RPMI8226 (cell line): ENCODE measurements around the gene OCIAD2.
"Not testable (repeated sequence)": the region's sequence is repeated elsewhere in the genome, so short reads cannot be mapped to it uniquely, and the experiment has no call there.

ENCODE experiments used
- DNase-seq: peaks from one replicate; pipeline ENCODE4 v3.0.0-alpha.2; 2015

The OCIAD2 gene, protein sequence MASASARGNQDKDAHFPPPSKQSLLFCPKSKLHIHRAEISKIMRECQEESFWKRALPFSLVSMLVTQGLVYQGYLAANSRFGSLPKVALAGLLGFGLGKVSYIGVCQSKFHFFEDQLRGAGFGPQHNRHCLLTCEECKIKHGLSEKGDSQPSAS

DNA sequence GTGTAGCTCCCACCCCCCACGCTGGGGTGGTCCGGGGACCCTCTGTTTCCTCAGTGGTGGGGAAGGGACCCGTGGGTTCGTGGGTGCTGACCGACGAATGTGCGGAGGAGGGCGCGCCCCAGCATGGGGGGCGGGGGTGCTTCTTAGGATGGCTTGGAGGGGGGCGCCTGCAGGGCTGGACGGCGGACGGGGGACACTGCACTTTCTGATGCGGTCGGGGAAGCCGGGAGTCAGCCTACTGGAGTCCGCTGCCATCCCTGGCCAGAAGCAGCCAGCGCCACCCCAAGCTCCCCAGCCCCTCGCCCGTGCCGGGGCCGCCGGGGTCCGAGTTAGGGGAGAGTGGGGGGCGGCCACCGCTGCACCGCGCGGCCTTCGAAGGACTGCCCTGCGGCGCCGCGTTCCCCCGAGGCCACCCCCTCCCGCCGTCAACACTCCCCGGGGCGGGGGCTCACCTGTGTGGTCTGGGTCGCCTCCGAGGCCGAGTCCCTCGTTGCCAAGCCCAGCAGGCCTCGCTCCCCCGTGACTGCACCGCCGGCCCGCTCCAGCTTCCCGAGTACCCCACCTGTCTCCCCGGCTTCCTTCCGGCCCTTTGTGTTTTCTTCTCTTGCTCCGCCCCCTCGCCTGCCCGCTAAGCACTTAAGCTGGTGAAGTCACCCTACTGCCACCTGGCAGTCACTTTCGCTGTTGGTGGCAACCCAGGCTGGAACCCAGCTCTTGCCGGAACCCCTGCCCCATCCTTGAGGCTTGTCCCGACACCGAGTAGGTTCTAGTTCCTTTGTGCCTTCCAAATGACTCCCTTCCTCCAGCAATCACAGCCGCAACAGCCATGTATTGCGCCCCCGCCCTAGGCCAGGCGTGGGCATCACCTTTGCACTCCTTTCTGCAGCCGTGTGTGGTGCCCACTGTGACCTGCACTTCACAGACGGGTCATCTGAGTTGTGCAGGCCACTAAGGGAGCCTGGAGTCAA lies at the start of gene OCIAD2:
Gene OCIAD2 (minus strand): TSS at position 569 of the 968 bp plus-strand sequence. CDS start 2,225 bp downstream, outside the sequence.
- DNase-seq, result peak; percentile 86

DNA sequence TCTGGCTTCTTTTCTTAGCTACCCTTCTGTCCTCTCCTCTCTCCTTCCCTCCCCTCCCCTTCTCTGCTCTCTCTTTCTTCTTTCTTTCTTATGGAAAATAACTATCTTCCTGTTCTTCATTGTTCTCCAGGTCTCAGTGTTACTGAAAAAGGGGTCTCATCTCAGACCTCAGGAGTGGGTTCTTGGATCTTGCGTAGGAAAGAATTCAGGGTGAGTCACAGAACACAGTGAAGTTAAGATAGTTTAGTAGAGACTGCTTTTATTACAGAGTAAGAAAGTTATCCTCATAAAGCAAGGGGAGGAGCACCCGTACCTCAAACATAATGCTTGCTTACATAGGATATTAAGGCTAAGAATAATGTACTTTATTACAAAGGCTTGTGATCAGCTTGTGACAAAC lies 47.7 kb upstream of the OCIAD2 start:
- DNase-seq, result no peak

DNA sequence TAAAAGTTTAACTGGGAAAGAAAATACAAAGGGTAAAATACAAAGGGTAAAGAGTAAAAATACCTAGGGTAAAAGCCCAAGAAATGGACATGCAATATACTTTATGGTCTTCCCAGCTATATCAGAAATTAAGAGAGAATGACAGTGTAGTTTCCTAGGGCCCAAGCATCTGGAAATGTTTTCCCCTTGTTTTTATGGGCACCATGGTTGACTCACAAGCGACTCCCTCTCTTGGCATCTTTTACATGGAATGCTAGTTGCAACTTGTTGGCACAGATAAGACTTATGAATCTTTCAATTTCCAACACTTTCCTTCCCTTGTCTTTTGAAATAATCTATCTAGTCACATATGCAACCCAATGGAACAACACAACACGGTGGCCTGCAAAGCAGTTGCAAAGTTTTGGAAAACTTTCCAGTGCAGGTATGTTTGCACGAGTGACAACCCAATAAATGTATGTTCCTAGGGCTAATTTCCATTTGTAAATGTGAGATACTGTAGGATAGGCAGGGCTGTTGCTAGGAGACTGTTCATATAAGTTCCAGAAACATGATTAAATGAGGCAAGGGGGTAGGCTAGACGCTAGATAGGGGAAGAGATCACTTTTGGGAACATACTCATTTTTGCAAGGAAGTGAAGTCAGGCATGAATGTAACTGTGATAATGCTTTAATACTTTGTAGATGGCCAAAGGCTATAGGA lies 43.1 kb upstream of the OCIAD2 start:
- no peak for DNase-seq

DNA sequence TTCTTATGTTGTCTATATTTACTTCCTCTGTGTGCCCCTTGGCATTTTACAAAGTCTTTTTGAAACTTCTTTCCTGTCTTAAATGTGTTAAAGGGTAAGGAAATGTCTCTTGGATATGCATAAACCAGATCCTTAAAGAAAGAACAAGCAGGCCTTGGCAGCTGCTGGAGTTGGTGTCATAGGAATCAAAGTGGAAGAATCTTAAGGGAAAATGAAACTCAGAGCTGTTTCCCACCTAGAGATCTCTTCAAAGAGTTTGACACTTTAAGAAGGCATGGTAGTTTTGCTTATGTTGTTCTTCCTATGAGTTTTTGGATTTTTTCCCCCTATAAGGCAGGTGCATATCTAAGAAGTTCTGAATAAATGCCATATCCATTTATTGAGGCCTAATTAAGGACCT lies 42.5 kb upstream of the OCIAD2 start:
- no peak for DNase-seq

DNA sequence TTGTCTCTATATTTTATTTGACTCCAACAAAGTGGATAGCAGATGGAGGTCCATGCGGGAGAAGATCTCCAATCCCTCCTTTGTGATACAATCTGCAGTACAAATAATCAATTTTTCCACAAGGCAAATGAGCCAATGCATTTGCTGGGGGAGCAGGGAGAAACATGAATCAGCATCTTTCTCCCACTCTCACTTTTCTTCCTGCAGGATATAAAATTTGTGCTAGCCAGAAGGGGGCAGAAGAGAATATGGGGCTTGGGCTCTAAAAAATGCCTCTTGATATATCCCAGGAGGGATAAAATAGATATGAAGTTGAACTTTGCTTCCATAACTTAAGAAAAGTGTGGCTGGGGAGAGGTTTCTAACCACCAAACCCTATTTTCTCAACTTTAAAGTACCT lies 41.2 kb upstream of the OCIAD2 start:
- DNase-seq, result no peak

DNA sequence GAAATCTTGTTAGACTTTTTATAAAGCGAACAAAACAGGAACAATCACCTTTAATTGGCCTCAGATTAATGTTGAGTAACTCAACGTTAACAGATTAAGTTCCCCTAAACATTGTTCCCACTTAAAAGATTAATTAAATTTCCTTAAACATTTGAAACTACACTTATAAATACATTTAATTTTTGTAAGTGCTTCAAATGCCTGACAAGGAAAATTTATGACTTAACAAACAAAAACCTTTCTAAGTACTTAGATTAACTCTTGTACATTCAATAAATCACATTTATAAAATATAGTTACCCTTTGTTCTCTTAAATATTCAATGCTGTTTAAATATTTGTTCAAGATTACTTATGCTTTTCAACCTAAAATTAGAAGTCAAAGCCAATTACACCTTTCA lies 39.4 kb upstream of the OCIAD2 start:
- DNase-seq, result no peak

DNA sequence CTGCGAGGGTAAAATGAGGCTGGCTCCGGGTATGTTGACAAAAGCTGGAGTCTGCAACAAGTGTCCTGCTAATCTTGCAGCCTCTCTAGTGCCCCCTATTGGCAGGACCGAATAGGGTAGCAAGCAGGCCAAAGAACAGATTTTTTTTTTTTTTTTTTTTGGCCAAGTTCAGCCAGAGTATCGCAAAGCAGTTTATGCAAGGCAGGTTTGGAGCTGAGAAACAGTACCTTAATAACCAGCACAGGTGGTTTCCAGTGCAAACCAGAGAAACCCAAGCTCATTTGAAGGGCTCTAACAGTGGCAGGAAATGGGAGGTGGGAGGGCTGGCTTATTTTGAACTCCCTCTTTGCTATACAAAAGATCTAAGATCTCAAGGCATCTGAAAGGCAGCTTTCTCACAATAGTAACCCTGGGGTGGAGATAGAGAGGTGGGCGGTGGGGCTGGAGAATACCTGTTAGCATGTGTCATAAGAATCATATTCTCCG lies 38.2 kb upstream of the OCIAD2 start:
- DNase-seq, result peak; percentile 20

DNA sequence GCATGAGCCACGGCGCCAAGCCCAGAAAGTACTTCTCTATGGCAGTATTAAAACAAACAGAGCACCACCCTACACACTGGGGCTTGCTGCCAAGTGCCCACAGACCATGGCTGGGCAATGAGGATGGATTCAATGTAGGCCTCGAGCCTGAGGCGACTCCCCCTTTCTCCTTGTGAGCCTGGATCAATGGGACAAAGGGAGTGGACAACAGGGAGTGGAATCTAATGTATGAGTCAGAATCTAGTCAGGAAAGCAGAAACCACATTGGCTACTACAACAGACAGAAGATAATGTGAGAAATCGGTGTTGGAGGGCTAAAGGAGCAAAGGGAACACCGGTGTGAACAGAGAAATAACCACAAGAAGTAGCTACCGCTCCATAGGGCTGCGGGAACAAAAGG lies 37.7 kb upstream of the OCIAD2 start:
- DNase-seq, result no peak

DNA sequence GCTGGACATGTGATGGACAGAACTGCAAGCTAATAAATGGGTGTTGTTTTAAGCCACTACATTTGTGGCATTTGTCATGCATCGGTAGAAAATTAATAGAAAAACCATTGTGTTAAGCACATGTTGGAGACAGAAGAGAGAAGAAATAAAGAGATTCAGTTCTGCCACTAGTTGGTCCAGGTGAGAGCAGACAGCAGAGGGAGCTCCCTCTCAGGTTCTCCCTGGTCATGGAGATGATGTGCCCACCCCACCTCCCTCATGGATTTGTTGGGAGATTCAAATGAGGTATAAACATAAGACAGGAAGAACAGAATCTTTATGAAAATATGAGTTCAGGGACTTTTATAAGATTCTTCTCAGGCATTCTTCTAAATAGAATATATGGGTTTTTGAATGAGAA lies 36.8 kb upstream of the OCIAD2 start:
- DNase-seq, result no peak

DNA sequence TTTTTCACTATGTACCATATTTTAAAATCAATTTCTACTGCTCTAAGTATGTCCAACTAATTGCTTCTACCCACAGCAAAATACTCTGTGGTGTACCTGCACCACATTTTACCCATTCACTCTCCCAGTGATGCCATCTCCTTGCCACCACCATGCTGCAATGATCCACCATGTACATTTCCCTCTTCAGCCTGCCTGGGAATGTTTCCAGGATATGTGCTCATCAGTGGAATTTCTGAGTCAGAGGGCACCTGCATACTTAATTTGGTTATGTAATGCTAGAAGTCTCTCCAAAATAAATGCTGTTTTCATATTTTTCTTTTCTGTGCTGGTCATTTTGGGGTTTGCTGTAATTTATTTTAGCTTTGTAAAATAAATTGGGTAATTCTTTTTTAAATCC lies 33.2 kb upstream of the OCIAD2 start:
- DNase-seq, result no peak

DNA sequence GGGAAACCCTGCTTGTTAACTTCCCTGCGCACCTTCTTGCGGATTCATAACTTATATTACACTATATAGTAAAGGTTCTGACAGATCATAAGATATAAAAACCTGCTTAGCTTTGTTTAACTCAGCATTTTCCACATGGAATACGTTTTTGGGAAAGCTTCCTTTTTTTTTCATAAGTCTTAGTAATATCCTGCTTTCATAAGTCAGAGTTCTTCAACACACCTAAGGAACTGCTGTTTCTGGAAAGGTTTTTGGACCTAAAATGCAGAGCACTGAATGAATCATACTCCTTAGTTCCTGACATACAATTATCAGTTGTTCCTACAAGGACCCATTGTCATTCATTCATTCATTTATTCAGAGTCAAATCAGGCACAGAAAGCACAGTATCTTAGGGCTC lies 32.3 kb upstream of the OCIAD2 start:
- DNase-seq, result no peak

DNA sequence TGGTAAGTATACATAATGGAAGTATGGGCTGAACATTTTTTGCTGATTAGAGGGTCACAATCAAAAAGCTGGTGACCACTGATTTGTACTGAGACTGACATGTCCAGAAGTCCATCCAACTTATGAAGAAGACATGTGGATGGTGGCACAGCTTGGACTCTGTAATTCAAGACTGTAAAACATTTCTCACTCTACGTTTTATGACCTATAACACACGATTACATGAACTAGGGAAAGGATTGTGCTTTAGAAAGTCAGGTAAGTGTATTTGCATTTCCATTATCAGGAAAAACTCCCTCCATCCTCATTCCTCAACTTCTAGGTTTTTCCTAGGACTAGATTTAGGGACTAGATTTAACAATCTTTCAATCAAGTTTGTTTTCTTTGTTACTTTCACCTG lies 30.5 kb upstream of the OCIAD2 start:
- DNase-seq, result no peak

DNA sequence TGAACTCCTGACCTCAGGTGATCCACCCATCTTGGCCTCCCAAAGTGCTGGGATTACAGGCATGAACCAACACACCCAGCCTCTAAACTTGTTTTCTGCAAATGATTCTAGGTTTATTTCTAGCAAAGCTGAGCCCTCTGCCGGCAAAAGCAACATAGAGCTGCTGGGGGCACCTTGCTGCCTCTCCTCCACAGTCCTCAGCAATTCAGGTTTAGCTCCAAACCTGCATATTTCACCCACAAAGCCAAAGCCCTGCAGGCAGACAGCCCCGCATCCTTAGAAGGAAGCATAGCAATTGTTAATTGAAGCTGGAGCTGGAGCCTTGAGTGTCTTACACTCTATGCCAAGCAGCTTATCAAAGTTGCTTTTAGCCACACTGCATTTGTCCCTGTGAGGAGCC lies 24.9 kb upstream of the OCIAD2 start:
- DNase-seq, result no peak

DNA sequence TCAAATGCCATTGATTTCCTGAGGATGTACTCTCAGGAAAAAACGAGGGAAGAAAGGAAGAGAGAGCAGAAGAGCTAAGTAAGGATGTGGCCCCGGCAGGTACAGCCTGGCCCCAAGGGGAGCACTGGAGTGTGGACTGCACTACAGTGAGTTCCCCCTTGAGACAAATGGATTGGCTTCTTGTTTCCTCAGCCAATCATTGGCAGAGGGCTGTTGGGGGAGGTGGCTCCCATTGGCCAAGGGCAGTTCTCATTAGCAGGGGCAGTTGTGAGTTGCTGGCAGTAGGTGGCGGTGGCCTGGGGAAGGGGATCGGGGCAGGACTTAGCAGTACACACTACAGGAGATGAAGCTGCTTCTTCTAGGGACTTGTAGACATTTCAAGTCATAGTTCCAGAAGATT lies 24.1 kb upstream of the OCIAD2 start:
- DNase-seq, result no peak

DNA sequence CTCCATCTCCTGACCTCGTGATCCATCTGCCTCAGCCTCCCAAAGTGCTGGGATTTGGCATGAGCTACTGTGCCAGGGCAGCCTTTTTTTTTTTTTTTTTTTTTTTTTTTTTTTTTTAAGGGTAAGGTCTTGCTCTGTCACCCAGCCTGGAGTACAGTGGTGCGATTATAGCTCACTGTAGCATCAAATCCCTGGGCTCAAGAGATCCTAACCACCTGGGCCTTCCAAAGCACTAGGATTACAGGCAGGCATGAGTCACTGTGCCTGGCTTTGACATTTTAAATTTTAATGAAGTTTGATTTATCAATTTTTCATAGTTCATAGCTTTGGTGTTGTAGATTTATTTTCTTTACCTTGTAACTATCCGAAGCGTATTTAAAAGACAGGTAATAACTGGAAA lies 17.8 kb upstream of the OCIAD2 start:
- no peak for DNase-seq

DNA sequence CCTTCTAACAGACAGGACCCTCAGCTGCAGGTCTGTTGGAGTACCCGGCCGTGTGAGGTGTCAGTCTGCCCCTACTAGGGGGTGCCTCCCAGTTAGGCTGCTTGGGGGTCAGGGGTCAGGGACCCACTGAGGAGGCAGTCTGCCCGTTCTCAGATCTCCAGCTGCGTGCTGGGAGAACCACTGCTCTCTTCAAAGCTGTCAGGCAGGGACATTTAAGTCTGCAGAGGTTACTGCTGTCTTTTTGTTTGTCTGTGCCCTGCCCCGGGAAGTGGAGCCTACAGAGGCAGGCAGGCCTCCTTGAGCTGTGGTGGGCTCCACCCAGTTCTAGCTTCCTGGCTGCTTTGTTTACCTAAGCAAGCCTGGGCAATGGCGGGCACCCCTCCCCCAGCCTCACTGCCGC lies 16.5 kb upstream of the OCIAD2 start:
- not testable (repeated sequence) for DNase-seq

DNA sequence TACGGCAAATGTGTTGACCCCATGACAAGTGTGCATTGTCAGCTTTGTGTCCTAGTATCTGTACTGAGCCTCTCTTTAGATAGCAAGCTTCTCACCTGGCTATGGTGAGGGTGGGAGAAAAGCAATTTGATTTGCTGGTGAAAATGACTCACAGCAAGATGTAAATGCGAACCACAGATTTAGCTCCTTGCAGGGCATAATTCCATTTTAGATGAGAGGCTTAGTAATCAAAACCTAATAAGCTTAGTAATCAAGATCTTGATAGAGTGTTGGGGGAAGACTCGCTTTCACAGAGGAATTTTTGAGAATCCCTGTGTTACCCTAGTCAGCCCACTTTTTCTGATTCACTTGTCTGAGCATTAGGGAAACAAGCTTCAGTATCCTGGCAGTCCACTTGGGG lies 7.7 kb upstream of the OCIAD2 start:
- no peak for DNase-seq

DNA sequence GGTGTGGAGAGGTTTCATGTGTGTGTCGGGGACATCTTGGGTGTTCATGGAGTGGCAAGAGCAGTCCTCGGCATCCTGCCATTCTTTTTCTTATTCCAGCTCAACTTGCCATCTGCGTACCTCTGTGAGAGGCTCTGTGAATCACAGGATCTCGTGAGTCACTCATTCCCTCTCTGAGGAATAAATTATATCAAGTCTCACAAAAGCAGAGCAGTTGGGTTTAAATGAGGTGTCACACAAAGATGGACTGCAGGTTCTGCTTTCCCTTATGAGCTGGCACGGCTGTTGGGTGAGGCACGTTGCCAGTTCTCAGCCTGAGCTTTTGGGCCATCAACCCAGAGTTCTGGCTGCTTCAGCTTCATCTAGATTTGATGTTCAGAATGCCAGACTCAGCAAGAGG lies 6.8 kb upstream of the OCIAD2 start:
- DNase-seq, result no peak

DNA sequence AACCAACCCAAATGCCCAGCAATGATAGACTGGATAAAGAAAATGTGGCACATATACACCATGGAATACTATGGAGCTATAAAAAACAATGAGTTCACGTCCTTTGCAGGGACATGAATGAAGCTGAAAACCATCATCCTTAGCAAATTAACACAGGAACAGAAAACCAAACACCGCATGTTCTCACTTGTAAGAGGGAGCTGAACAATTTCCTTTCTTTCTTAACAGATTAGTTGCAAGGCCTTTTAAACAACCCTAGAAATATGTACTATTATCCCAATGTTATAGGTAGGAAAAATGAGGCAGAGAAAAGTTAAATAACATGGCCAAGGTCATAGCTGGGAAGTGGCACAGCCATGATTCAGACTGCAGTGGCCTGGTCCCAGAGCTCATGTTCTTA lies 5.8 kb upstream of the OCIAD2 start:
- DNase-seq, result no peak

DNA sequence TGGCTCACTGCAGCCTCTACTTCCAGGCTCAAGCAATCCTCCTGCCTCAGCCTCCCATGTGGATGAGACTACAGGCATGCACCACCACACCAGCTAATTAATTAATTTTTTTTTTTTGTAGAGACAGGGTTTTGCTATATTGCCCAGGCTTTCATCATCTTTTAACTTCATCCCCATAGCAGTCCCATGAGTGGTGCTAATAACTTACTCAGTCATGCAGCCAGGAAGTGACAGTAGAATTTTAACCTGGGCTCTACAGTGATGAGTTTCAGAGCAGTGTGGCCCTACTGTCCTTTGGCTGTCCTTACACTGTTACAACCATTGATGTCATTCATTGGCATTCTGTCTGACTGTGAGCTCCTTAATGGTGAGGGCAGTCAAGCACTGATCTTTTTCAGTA lies 3.9 kb upstream of the OCIAD2 start:
- no peak for DNase-seq

DNA sequence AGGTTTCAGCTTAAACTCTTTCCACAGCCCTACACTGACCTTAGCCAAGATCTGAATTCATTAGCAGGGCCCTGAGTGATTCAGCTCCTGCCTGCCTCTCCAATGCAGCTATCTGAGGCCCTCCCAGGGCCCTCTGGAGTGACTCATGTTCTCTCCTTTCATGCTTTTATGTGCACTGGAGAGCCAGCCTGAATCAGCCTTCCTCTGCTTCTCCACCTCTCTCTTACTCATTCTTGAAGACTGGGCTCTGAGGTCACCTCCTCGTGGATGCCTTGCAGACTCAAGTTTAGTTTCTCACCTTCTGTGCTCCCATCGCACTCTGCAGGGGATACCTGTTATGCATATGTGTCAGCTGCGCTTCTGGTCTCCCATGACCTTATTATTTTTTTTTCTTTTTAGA lies 3.1 kb upstream of the OCIAD2 start:
- DNase-seq, result no peak

DNA sequence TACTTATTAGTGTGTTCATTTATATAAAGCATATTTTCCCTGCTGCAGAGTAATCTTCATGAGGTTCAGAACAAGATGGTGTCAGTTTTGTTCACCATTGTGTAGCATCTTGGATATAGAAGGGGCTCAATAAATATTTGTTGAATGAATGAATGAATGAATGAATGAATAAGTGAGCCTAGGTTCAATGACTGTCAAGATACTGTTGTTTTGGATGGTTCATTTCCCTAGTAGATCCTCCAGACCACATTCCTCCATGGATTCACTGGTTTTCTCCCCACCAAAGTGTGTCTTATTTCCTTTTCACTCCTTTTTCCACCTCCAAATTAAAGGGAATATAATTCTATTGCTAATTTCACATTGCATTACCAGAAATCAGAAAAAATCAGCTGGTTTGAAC lies 2.1 kb upstream of the OCIAD2 start:
- no peak for DNase-seq

DNA sequence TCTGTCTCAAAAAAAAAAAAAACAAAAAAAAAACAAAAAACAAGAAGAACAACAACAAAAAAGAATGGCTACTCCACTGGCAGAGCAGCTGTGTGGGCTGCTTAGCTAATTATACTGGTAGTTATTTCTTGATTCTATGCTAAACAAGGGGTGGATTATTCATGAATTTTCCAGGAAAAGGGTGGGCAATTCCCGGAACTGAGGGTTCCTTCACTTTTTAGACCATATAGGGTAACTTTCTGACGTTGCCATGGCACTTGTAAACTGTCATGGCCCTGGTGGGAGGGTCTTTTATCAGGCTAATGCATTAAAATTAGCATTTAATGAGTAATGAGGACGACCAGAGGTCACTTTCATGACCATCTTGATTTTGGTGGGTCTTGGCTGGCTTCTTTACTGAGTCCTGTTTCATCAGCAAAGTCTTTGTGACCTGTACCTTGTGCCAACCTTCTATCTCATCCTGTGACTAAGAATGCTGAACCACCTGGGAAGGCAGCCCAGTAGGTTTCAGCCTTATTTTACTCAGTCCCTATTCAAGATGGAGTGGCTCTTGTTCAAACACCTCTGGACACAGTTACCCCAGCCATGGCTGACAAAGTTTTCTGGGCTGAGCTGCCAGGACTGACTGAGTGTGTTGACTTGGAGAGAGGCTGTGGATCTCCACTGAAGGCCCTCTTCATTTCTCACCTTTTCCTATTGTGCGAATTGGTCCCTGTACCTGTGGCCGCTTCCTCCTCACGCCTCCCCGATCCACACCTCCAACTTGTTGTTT lies 1.3 kb upstream of the OCIAD2 start:
- DNase-seq, result no peak
